Muscle of arm (tissue), 12 donors: ENCODE data around the gene ZFYVE26. TPM values are rescaled to one million over a fixed set of nuclear protein-coding genes. Genes with fewer than 3 reads are reported as not detected.
A peak's percentile ranks its signal among the peaks of the same experiment; 100 is the strongest.
"Not testable (repeated sequence)": the region's sequence is repeated elsewhere in the genome, so short reads cannot be mapped to it uniquely, and the experiment has no call there.

ENCODE experiments used
- DNase-seq: peaks from one replicate; pipeline ENCODE4 v3.0.0-alpha.2; 2013
- polyA plus RNA-seq, 12 donors: library from polyadenylated mRNA; unstranded; fragments of 120-200 nt; gene quantifications; one replicate each; pipeline ENCODE4 v1.2.1, GENCODE V29; 2013; ENCODE audit not compliant: insufficient read length in 12 of 12

ZFYVE26 gene
- polyA plus RNA-seq, 12 donors: 7.2 to 22.9 (median 13.6) TPM; not detected in 1

GRCh38 chr14:67757175-67757574 is 59.2 kb downstream of the ZFYVE26 start:
- DNase-seq: no peak

- peak; percentile 31 for DNase-seq
Observed at GRCh38 chr14:67756496-67756895, 59.9 kb downstream of the ZFYVE26 start.

DNA sequence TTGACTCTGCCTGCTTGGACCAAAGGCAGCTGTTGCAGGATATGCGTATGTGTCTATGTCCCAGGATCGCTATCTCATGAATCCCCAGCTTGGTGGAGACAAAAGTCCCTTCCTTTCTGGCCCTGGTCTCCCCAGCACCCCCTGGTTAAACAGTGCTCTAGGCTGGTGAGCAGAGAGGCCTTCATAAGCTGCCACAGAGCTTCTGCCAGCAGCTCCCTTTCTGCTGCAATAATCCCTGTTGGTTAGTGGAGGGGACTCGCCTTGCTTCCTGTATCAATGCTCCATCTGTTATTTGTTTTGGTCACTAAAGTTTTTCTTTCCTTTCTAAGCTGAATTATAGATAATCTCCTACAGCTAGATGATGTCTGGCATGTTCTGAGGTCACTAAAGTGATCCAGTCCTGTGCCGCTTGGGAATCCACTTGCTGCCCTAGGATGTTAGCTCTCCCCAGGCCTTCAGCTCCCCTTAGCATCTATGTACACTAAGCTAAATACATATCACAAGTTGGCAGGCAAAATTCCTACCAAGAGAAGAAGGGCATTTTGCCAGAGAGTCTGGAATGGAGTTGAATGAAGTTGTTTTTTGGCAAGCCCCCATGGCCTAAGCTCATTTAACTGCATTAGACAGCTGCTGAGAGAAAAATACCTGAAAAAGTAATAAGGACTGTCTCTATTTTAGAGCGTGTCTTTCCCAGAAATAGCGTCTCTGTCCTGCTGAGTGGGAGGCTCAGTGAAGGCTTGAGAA is 66.9 kb downstream of the ZFYVE26 start:
- peak; percentile 55 for DNase-seq

DNA sequence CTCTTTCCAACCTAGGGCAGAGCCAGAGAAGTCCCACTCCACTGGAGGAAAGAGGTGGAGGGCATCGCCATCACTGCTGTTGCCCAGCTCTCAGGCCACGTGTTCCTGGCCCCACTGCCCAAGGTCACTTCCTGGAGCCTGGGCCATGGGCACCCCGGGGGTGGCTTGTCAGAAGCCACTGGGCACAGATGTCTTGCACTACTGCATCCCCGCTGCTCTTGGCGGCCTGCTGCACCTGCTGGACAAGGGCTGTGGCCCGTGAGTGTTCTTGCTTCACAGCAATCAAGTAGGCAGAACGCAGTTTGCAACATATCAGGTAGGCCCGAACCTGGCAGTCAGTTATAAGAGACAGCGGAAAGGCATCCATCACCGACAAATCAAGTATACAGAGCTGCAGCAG is 68.1 kb downstream of the ZFYVE26 start:
- no peak for DNase-seq

- DNase-seq: no peak
Observed at GRCh38 chr14:67746927-67747326, 69.5 kb downstream of the ZFYVE26 start.

GRCh38 chr14:67744046-67744445 is 72.3 kb downstream of the ZFYVE26 start:
- DNase-seq: no peak

- no peak for DNase-seq
Observed at GRCh38 chr14:67738740-67739504, 77.5 kb downstream of the ZFYVE26 start.

- DNase-seq: no peak
Observed at GRCh38 chr14:67736771-67737170, 79.6 kb downstream of the ZFYVE26 start.

- peak; percentile 42 for DNase-seq
Observed at GRCh38 chr14:67735336-67736147, 80.8 kb downstream of the ZFYVE26 start.

DNA sequence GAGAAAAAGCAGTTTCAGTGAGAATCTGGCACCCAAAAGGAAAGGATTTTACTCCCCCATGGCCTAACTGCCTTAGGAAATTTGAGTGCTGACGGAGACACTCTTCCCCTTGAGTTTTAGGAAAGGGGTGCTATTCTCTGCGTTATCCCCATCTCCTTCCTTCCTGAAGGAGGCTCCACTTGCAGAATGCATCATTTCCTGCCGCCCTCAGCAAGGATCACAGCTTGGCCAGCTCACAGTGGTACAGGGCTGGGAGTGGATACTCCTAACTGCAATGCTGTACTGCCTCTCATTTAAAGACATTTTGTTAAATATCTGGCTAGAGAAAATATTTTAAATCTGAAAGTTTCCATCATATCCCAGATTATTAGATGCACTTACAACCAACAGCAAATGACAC is 81.7 kb downstream of the ZFYVE26 start:
- DNase-seq: no peak

GRCh38 chr14:67733616-67734015 is 82.8 kb downstream of the ZFYVE26 start:
- DNase-seq: no peak

DNA sequence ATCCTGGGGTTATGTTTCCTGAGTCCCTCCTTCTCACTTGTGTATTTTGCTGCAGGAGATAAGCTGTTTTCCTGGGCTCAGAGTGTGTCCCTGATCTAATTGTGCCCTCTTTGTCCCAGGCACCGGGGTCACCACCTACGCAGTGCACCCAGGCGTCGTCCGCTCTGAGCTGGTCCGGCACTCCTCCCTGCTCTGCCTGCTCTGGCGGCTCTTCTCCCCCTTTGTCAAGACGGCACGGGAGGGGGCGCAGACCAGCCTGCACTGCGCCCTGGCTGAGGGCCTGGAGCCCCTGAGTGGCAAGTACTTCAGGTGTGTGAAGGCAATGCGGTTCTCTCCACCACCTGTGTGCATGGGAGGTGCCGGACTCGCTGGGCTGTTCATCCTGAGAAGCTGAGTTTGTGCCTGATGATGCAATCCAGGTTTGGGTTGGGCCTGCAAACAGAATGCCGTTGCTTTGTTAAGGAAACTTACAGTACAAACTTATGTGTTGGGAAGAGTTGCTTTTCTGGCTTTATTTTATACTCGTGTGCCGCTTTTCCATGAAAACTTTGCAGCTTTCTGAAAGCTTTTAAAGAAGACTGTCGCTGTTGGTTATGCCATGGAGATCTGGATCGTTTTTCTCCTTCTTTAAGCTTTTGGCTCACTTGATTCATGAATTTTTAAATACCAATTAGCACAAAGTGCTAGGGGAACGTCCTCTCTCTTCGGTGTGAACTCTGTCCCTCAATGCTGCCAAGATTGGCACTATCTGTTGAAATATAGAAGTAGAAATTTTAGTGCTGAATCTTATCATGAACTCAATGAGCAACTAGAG is 87.1 kb downstream of the ZFYVE26 start:
- no peak for DNase-seq

DNA sequence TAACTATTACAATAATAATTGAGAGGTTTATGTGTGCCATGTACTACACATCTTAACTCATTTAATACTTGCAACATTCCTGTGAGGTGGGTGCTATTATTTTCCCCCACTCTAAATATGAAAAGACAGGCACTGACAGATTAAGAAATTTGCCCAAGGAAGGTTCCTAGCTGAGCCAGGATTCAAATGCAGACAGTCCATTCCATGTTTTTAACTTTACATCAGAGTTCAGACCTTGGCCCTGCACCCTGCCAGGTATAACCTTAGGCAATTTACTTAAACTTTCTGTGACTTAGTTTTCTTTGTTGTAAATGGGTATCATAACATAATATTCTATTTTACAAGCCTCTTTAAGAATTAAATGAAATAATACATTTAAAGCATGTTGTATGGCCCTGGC is 88.1 kb downstream of the ZFYVE26 start:
- no peak for DNase-seq

- no peak for DNase-seq
Observed at GRCh38 chr14:67727361-67727760, 89.0 kb downstream of the ZFYVE26 start.

- no peak for DNase-seq
Observed at GRCh38 chr14:67725171-67725570, 91.2 kb downstream of the ZFYVE26 start.

DNA sequence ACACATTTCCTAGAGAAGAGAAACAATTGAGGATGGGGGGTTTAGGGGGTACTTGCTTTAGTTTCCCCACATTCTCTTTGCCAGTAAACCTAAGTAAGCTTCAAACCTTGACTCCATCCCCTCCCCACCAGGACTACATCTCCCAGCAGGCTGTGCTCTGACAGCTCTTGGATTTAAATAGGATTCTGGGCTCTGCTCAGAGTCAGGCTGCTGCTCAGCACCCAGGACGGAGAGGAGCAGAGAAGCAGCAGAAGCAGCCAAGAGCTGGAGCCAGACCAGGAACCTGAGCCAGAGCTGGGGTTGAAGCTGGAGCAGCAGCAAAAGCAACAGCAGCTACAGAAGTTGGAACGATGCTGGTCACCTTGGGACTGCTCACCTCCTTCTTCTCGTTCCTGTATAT is 94.1 kb downstream of the ZFYVE26 start:
- peak; percentile 82 for DNase-seq

- DNase-seq: no peak
Observed at GRCh38 chr14:67721875-67722274, 94.5 kb downstream of the ZFYVE26 start.

DNA sequence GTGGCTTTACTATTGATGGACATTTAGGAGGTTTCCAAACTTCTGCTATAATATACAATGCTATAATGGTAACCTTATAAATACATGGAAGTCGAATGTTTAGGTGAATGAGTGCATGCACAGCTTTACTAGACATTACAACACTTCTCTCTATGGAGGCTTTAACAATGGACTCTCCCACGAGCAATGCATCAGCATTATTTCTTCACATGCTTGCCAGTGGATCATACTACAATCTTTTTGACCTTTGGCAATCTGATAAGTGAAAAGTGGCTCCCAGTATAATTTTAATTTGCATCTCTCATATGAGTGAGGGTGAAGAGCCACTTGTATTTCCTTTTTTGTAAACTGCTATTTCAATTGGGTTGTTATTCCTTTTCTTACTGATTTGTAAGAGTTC is 96.5 kb downstream of the ZFYVE26 start:
- no peak for DNase-seq

DNA sequence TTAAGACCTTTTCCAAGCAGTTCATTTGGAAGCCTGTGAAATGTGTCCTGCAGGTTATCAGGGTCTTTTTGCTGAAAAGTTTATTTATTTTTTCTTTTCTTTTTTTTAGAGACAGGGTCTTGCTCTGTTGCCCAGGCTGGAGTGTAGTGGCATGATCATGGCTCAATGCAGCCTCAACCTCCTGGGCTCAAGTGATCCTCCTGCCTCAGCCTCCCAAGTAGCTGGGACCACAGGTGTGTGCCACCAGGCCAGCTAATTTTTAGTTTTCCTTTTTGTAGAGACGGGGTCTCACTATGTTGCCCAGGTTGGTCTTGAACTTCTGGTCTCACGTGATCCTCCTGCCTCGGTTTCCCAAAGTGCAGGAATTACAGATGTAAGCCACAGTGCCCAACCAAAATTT is 97.0 kb downstream of the ZFYVE26 start:
- not testable (repeated sequence) for DNase-seq

GRCh38 chr14:67718265-67718664 is 98.1 kb downstream of the ZFYVE26 start:
- DNase-seq: no peak

DNA sequence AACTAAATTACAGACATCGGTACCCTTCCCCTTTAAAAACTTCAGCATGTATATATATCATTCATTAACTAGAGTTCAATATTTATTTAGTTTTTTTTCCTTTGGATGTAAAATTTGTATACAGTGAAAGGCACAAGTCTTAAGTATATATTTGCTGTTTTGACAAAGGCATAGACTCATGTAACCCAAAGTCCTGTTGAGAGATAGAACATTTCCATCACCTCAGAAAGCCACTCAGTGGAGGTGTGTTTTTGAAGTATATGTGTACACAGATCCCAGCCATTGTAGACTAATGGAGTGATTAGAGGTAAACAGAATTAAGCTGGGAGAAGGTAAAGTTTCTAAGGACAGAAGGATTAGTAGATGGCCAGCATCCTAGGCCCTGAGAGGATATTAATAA is 99.3 kb downstream of the ZFYVE26 start:
- DNase-seq: no peak

DNA sequence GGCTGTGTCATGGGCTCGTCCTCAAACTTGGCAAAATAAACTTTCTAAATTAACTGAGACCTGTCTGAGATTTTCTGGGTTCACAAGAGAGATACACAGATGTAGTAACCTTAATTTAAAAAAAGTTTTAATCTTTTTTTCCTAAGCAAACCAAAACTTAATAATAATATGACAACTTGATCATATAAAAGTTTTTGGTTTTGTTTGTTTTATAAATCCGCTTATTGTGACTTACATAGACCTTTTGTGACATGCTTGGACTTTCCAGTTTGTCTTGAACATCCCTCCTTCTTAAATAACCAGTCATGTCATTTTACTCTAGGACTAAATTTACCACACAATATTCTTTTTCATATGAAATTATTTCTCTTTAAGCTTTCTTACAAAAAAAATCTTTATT is 106.2 kb downstream of the ZFYVE26 start:
- no peak for DNase-seq
